Measurements from ENCODE around the gene ACOT11. TPM values are rescaled to one million over a fixed set of nuclear protein-coding genes. Genes with fewer than 3 reads are reported as not detected.

Gene ACOT11
- total and polyA plus RNA-seq, 9 of the 15 experiments (the other 6 are each of a cell fraction or from before 2014, with no cell fraction given) = 0.04 to 1.2 (median 0.64) TPM; not detected in 2

DNA sequence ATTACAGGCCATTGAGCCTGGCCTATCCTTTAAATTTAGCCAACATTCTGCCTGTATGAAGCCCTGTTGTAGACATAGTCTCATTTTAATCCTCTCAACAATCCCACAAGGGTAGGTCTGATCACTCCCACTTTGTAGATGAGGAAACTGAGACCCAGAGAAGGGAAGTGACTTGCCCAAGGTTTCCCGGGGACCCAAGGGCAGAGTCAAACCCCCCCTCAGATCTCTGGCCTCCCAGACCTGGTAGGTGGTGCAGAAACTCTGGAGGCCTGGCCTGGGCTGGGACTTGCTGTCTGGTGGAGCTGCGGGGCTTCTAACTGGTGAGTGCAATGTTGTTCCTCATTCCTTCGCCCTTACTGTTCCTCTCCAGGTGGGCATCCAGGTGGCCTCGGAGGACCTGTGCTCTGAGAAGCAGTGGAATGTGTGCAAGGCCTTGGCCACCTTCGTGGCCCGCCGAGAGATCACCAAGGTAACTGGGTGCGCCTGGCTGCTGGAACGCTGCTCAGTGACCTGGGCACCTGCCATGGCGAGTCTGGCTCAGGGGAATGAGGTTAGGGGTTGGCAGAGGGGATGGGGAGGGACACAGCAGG lies 45.6 kb downstream of the ACOT11 start:
- peaks cover 0 to 5% of the 10 kb centered on the region in 2 experiments; a peak in 1 of 5 replicates for H3K4me1 ChIP-seq (replicated peaks in 1 of 2; ENCODE audit: control insufficient read depth in 2 of 2, insufficient read depth in 2 of 2, low read length in 2 of 2)
- WGBS (ENCODE audit: insufficient coverage, low coverage, missing lambda C conversion rate) = 3% methylated on average over 10 of the region's 10 CpGs
- no peak for FAIRE-seq

DNA sequence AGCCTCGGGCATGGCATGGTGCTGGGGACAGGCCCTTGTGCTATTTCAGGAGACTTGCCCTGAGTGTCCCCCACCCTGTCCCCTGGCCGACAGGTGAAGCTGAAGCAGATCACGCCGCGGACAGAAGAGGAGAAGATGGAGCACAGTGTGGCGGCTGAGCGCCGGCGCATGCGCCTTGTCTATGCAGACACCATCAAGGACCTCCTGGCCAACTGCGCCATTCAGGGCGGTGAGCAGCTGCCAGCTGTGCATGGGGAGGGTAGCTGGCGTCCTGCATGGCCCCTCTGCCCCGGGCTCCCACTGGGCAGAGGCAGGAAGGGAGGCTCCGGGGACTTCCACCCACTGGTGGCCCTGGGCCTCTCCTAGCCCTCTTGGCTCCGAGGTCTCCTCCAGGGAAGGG lies 46.4 kb downstream of the ACOT11 start:
- DNase-seq (ENCODE audit: extremely low read depth in 1 of 4, low spot score in 3 of 4) (no peak), ATAC-seq (no peak), FAIRE-seq (no peak)
- Histone ChIP-seq H3K27me3 (ENCODE audit: control insufficient read depth in 2 of 2, insufficient read depth in 2 of 2, low read length in 2 of 2) (peaks cover 7 to 29% of the 10 kb centered on the region in 2 experiments; a peak in 4 of 5 replicates), H3K79me2 (ENCODE audit: control insufficient read depth, insufficient read depth, low read length) (no peaks in the 10 kb centered on the region), H3K4me1 (replicated peaks in 1 of 2; ENCODE audit: control insufficient read depth in 2 of 2, insufficient read depth in 2 of 2, low read length in 2 of 2) (peaks cover 0 to 5% of the 10 kb centered on the region in 2 experiments; a peak in 1 of 5 replicates), H3K36me3 (ENCODE audit: control insufficient read depth, insufficient read depth, low read length) (no peaks in the 10 kb centered on the region), H3K9me1 (ENCODE audit: control insufficient read depth, insufficient read depth, low read length) (no peaks in the 10 kb centered on the region), H4K20me1 (replicated peaks; ENCODE audit: control insufficient read depth, insufficient read depth, low read length) (no peaks in the 10 kb centered on the region), H2AFZ (ENCODE audit: low read depth, low read length) (no peak overlapping the region), H3K4me3 (no peak overlapping the region), H3K9ac (ENCODE audit: insufficient read depth in 1 of 2, low read depth in 2 of 2, low read length in 2 of 2) (peak overlapping the region in 1 of 2 experiments; percentile 63; a peak in 2 of 4 replicates), H3K27ac (ENCODE audit: extremely low read depth, low read depth, low read length) (no peak overlapping the region), H3K4me2 (ENCODE audit: insufficient read depth, low read length) (no peak overlapping the region), H3K9me3 (replicated peaks; ENCODE audit: control insufficient read depth, insufficient read depth, low read depth, low read length) (no peaks in the 10 kb centered on the region)
- TF ChIP-seq FOXA3 (CRISPR knock-in tag; conservative IDR thresholded peaks at IDR 0.05 in 1 of 2, IDR thresholded peaks at IDR 0.05 in 1 of 2) (no peak), POU5F1 (IDR thresholded peaks at IDR 0.05; ENCODE audit: borderline replicate concordance, low read depth, low read length, partially characterized antibody) (no peak), SMC3 (conservative IDR thresholded peaks at IDR 0.05; ENCODE audit: insufficient read depth, low read depth, low read length) (no peak), NRF1 (conservative IDR thresholded peaks at IDR 0.05 in 1 of 2, IDR thresholded peaks at IDR 0.05 in 1 of 2) (peak; percentile 47 to 64; a peak in 3 of 4 replicates)
- TF ChIP-seq, protein P1, sequence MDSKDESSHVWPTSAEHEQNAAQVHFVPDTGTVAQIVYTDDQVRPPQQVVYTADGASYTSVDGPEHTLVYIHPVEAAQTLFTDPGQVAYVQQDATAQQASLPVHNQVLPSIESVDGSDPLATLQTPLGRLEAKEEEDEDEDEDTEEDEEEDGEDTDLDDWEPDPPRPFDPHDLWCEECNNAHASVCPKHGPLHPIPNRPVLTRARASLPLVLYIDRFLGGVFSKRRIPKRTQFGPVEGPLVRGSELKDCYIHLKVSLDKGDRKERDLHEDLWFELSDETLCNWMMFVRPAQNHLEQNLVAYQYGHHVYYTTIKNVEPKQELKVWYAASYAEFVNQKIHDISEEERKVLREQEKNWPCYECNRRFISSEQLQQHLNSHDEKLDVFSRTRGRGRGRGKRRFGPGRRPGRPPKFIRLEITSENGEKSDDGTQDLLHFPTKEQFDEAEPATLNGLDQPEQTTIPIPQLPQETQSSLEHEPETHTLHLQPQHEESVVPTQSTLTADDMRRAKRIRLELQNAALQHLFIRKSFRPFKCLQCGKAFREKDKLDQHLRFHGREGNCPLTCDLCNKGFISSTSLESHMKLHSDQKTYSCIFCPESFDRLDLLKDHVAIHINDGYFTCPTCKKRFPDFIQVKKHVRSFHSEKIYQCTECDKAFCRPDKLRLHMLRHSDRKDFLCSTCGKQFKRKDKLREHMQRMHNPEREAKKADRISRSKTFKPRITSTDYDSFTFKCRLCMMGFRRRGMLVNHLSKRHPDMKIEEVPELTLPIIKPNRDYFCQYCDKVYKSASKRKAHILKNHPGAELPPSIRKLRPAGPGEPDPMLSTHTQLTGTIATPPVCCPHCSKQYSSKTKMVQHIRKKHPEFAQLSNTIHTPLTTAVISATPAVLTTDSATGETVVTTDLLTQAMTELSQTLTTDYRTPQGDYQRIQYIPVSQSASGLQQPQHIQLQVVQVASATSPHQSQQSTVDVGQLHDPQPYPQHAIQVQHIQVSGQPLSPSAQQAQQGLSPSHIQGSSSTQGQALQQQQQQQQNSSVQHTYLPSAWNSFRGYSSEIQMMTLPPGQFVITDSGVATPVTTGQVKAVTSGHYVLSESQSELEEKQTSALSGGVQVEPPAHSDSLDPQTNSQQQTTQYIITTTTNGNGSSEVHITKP (IDR thresholded peaks at IDR 0.05; ENCODE audit: partially characterized antibody) = no peak
- 23% methylated on average over 16 of the region's 16 CpGs for WGBS (ENCODE audit: insufficient coverage, low coverage, missing lambda C conversion rate)
- POLR2A ChIA-PET = interaction anchor here (0.7 to 1.9 kb wide), 3 partner anchors 10 to 30 kb away, joined by 3 to 6 read pairs (median 3); no protein-coding TSS in a partner anchor
- BruUV-seq (replicated peaks) = no TSS peak
- intact Hi-C loops (cut with micrococcal nuclease) = no loop called here
- CTCF ChIA-PET (ENCODE audit: low intra/inter-chr PET ratio) = interaction anchor here (0.6 kb wide), 1 partner anchor 157 kb away, joined by 3 read pairs; no protein-coding TSS in a partner anchor
- in situ Hi-C loops (cut with MboI) = no loop called here

More for the DNA sequence above, 45.6 kb downstream of the ACOT11 start:
- Histone ChIP-seq H3K9me3 (replicated peaks; ENCODE audit: control insufficient read depth, insufficient read depth, low read depth, low read length) (no peaks in the 10 kb centered on the region), H3K27me3 (ENCODE audit: control insufficient read depth in 2 of 2, insufficient read depth in 2 of 2, low read length in 2 of 2) (peaks cover 4 to 26% of the 10 kb centered on the region in 2 experiments; a peak in 4 of 5 replicates), H3K79me2 (ENCODE audit: control insufficient read depth, insufficient read depth, low read length) (no peaks in the 10 kb centered on the region), H3K27ac (ENCODE audit: extremely low read depth, low read depth, low read length) (no peak overlapping the region), H3K4me3 (no peak overlapping the region), H3K4me2 (ENCODE audit: insufficient read depth, low read length) (no peak overlapping the region), H3K9me1 (ENCODE audit: control insufficient read depth, insufficient read depth, low read length) (no peaks in the 10 kb centered on the region), H2AFZ (ENCODE audit: low read depth, low read length) (no peak overlapping the region), H3K36me3 (ENCODE audit: control insufficient read depth, insufficient read depth, low read length) (no peaks in the 10 kb centered on the region), H3K9ac (ENCODE audit: insufficient read depth in 1 of 2, low read depth in 2 of 2, low read length in 2 of 2) (no peak overlapping the region), H4K20me1 (replicated peaks; ENCODE audit: control insufficient read depth, insufficient read depth, low read length) (no peaks in the 10 kb centered on the region)
- no peak for DNase-seq (ENCODE audit: extremely low read depth in 1 of 4, low spot score in 3 of 4)
- peak; percentile 69 for TF ChIP-seq ZNF121 (CRISPR knock-in tag; conservative IDR thresholded peaks at IDR 0.05)
- no peak for TF ChIP-seq HDGF (IDR thresholded peaks at IDR 0.05)
- ChIA-PET POLR2A (interaction anchor here (1.1 to 1.4 kb wide), 2 partner anchors 10 to 14 kb away, joined by 3 to 8 read pairs; no protein-coding TSS in a partner anchor), CTCF (ENCODE audit: low intra/inter-chr PET ratio) (no interaction called here)
- intact Hi-C loops (cut with micrococcal nuclease) = no loop called here
- no peak for ATAC-seq
- no TSS peak for BruUV-seq (replicated peaks)
- in situ Hi-C loops (cut with MboI) = no loop called here
